SK-N-SH (cell line): ENCODE results near the gene HHAT. TPM values are rescaled to one million over a fixed set of nuclear protein-coding genes. Genes with fewer than 3 reads are reported as not detected.
A peak's percentile ranks its signal among the peaks of the same experiment; 100 is the strongest.

Experiments
- CTCF ChIA-PET: fragments of 300-600, 350-600 bp; formaldehyde crosslinking; extraction: SDS; loops from one replicate; lab custom pipeline; 2021; lab: Yijun Ruan, JAX
- POLR2A ChIA-PET: fragments of 350-600 bp; sonication (Branson Sonifier 250); formaldehyde crosslinking; extraction: SDS; loops from one replicate; lab custom pipeline; 2020; ENCODE audit warnings: antibody characterized with exemption, inconsistent platforms; lab: Yijun Ruan, JAX
- DNase-seq: peaks from one replicate; pipeline ENCODE4 v3.0.0; 2012
- H2AFZ ChIP-seq: fragments of 200-600 bp; sonication (generic); 2 replicates; pipeline ENCODE4 v1.8.1; 2016; ENCODE audit warnings: antibody characterized with exemption, mild to moderate bottlenecking, low read depth
- H3F3A ChIP-seq: fragments of 200-600 bp; sonication (generic); replicated peaks from 2 replicates; pipeline ENCODE3; 2016; ENCODE audit warnings: antibody characterized with exemption, mild to moderate bottlenecking; ENCODE audit not compliant: insufficient read depth
- H3K27ac ChIP-seq, 2 experiments: fragments of 200-500 bp in 1 of 2; fragments of 200-600 bp in 1 of 2; sonication (Bioruptor generic) in 1 of 2; sonication (generic), shearing (Covaris generic) in 1 of 2; 2 replicates each; pipeline versions ENCODE4 v1.5.1 to v1.6.1; 2014 to 2016; ENCODE audit warnings: low read depth in 2 of 2, inconsistent platforms in 1 of 2, low read length in 1 of 2, mild to moderate bottlenecking in 1 of 2, mixed read lengths in 1 of 2
- H3K27me3 ChIP-seq: fragments of 200-600 bp; sonication (generic), shearing (Covaris generic); 2 replicates; pipeline ENCODE4 v1.6.1; 2016; ENCODE audit warnings: mixed run types; ENCODE audit not compliant: insufficient read depth
- H3K36me3 ChIP-seq, 2 experiments: fragments of 200-500 bp in 1 of 2; fragments of 200-600 bp in 1 of 2; sonication (Bioruptor generic) in 1 of 2; sonication (generic) in 1 of 2; replicated peaks in 1 of 2; 2 replicates each; pipeline versions ENCODE3 to v1.5.1; 2014 to 2016; ENCODE audit warnings: low read length in 1 of 2, mild to moderate bottlenecking in 1 of 2; ENCODE audit not compliant: insufficient read depth in 2 of 2, control insufficient read depth in 1 of 2
- H3K4me1 ChIP-seq, 2 experiments: fragments of 200-500 bp in 1 of 2; fragments of 200-600 bp in 1 of 2; sonication (Bioruptor generic) in 1 of 2; sonication (generic), shearing (Covaris generic) in 1 of 2; 2 replicates each; pipeline versions ENCODE4 v1.5.1 to v1.6.1; 2014 to 2016; ENCODE audit warnings: low read depth in 1 of 2, low read length in 1 of 2, mixed run types in 1 of 2; ENCODE audit not compliant: insufficient read depth in 2 of 2, control insufficient read depth in 1 of 2
- H3K4me2 ChIP-seq: fragments of 200-600 bp; sonication (generic), shearing (Covaris generic); 2 replicates; pipeline ENCODE4 v1.6.1; 2017; ENCODE audit warnings: mixed run types
- H3K4me3 ChIP-seq, 2 experiments: fragments of 200-500 bp in 1 of 2; fragments of 200-600 bp in 1 of 2; sonication (Bioruptor generic) in 1 of 2; sonication (generic), shearing (Covaris generic) in 1 of 2; 2 replicates each; pipeline versions ENCODE4 v1.5.1 to v1.8.1; 2014 to 2016; ENCODE audit warnings: low read depth in 2 of 2, inconsistent platforms in 1 of 2, low read length in 1 of 2, mild to moderate bottlenecking in 1 of 2, mixed read lengths in 1 of 2, moderate library complexity in 1 of 2
- H3K79me2 ChIP-seq: fragments of 200-600 bp; sonication (generic); 2 replicates; pipeline ENCODE4 v1.8.1; 2017; ENCODE audit warnings: mild to moderate bottlenecking; ENCODE audit not compliant: insufficient read depth
- H3K9ac ChIP-seq: fragments of 200-600 bp; sonication (generic); 2 replicates; pipeline ENCODE4 v1.6.1; 2017; ENCODE audit warnings: mixed run types
- H3K9me2 ChIP-seq: fragments of 200-600 bp; sonication (generic); 2 replicates; pipeline ENCODE4 v1.6.1; 2017; ENCODE audit warnings: mixed run types
- H3K9me3 ChIP-seq: fragments of 200-600 bp; sonication (generic); 2 replicates; pipeline ENCODE4 v1.6.1; 2017; ENCODE audit warnings: mixed run types, mild to moderate bottlenecking, moderate library complexity
- H4K20me1 ChIP-seq: fragments of 200-600 bp; sonication (generic); 2 replicates; pipeline ENCODE4 v1.6.1; 2017; ENCODE audit warnings: mild to moderate bottlenecking, mixed run types; ENCODE audit not compliant: insufficient read depth
- CHD2 ChIP-seq: fragments of 150-350 bp; IDR thresholded peaks from 2 replicates; pipeline ENCODE4 v1.6.1; 2018; ENCODE audit warnings: low read length; ENCODE audit not compliant: partially characterized antibody
- EZH2phosphoT487 ChIP-seq: fragments of 200-600 bp; sonication (generic); IDR thresholded peaks from 2 replicates; pipeline ENCODE4 v1.6.1; 2017; ENCODE audit warnings: low read depth, mixed run types, mild to moderate bottlenecking, antibody characterized with exemption, moderate library complexity, borderline replicate concordance
- GABPA ChIP-seq: IDR thresholded peaks from 2 replicates; pipeline ENCODE4 v1.4.0; 2012; ENCODE audit warnings: low read depth, mild to moderate bottlenecking
- IRF3 ChIP-seq: fragments of 150-350 bp; IDR thresholded peaks from 2 replicates; pipeline ENCODE4 v1.6.1; 2016; ENCODE audit warnings: mild to moderate bottlenecking, low read depth, low read length
- MAX ChIP-seq: IDR thresholded peaks from 2 replicates; pipeline ENCODE4 v1.4.0; 2012; ENCODE audit warnings: low read depth
- MXI1 ChIP-seq: IDR thresholded peaks from 2 replicates; pipeline ENCODE4 v1.6.1; 2012; ENCODE audit warnings: mild to moderate bottlenecking, low read depth, low read length, improper control_type of control experiment
- NRF1 ChIP-seq: IDR thresholded peaks from 2 replicates; pipeline ENCODE4 v1.6.1; 2012; ENCODE audit warnings: low read depth, mild to moderate bottlenecking, low read length
- PBX3 ChIP-seq: IDR thresholded peaks from 2 replicates; pipeline ENCODE4; 2012
- POLR2AphosphoS5 ChIP-seq: IDR thresholded peaks from 2 replicates; pipeline ENCODE4 v1.6.1; 2012; ENCODE audit warnings: low read depth, low read length
- RCOR1 ChIP-seq: fragments of 150-350 bp; IDR thresholded peaks from 2 replicates; pipeline ENCODE4 v1.6.1; 2017; ENCODE audit warnings: antibody characterized with exemption, low read length
- USF1 ChIP-seq: IDR thresholded peaks from 2 replicates; pipeline ENCODE4 v1.4.0; 2012; ENCODE audit warnings: low read depth, borderline replicate concordance
- YY1 ChIP-seq: IDR thresholded peaks from 2 replicates; pipeline ENCODE4 v1.4.0; 2012; ENCODE audit warnings: low read depth, mild to moderate bottlenecking
- ZBTB33 ChIP-seq: IDR thresholded peaks from 2 replicates; pipeline ENCODE4 v1.4.0; 2012; ENCODE audit warnings: low read depth, borderline replicate concordance
- WGBS: methylation state at CpG from one replicate; pipeline ENCODE4 v1.1.6; 2017; ENCODE audit warnings: low lambda C conversion rate; 5-methylcytosine and 5-hydroxymethylcytosine counted together
- polyA plus RNA-seq, 3 experiments: library from polyadenylated mRNA; depleted of rRNA; stranded (reverse); fragments of >200 nt; gene quantifications; 2 replicates each; pipeline ENCODE4 v1.2.3, GENCODE V29; 2012

HHAT gene
- polyA plus RNA-seq, 1 of the 3 experiments (the other 2 are of a cell fraction): 8.1 TPM

GRCh38 chr1:210586771-210587170 is 258.1 kb downstream of the HHAT start:
- Histone ChIP-seq H2AFZ (no peak overlapping the region), H3K27ac (peak overlapping the region in 1 of 2 experiments; percentile 7; a peak in 1 of 4 replicates), H4K20me1 (no peaks in the 10 kb centered on the region), H3K79me2 (no peaks in the 10 kb centered on the region), H3F3A (no peaks in the 10 kb centered on the region), H3K4me2 (no peak overlapping the region), H3K4me1 (peaks cover 0 to 16% of the 10 kb centered on the region in 2 experiments; a peak in 2 of 4 replicates), H3K4me3 (no peak overlapping the region), H3K27me3 (no peaks in the 10 kb centered on the region), H3K9me2 (no peaks in the 10 kb centered on the region), H3K9ac (no peak overlapping the region), H3K9me3 (no peaks in the 10 kb centered on the region), H3K36me3 (no peaks in the 10 kb centered on the region)
- ChIA-PET CTCF (interaction anchor here (0.7 to 9.7 kb wide), 7 partner anchors 19 to 547 kb away, joined by 3 to 227 read pairs (median 7); partner anchors contain the start of gene KCNH1), POLR2A (no interaction called here)
- DNase-seq: no peak
- TF ChIP-seq USF1 (no peak), MXI1 (no peak), GABPA (no peak), IRF3 (no peak), YY1 (no peak), PBX3 (no peak), RCOR1 (no peak), EZH2phosphoT487 (no peak), NRF1 (no peak), MAX (no peak), ZBTB33 (no peak), POLR2AphosphoS5 (no peak), CHD2 (no peak)
- WGBS: 82% methylated on average over 4 of the region's 4 CpGs
